ENCODE data around the gene BABAM1.

BABAM1 gene

DNA sequence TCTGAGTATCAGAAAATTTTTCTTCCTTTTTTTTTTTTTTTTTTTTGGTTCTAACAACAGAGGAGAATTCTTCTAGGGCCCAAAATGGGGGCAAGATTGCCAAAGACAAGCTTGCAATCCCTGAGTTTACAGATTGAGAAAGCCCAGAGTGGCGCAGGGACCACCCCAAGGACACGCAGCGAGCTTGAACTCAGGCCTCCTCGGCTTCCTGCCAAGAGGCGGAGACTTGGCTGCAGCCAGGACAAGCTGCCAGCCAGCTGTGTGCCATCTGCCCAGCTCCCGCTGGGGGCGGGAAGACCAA, 37.9 kb downstream of the BABAM1 start:
- peaks cover 20% of the 10 kb centered on the region for H3K4me1 ChIP-seq
- H3K36me3 ChIP-seq (ENCODE audit: control insufficient read depth, insufficient read depth, low read length): no peaks in the 10 kb centered on the region
- H3K79me2 ChIP-seq: peaks cover 15% of the 10 kb centered on the region
- H2AFZ ChIP-seq: no peak overlapping the region
- H3K9ac ChIP-seq: no peak overlapping the region
- no peaks in the 10 kb centered on the region for H3K27me3 ChIP-seq (ENCODE audit: control insufficient read depth, insufficient read depth, low read length)
- peak overlapping the region; percentile 90 for H3K27ac ChIP-seq
- peak overlapping the region; percentile 89 for H3K4me3 ChIP-seq (ENCODE audit: low read depth, low read length)
- H3K4me2 ChIP-seq (ENCODE audit: low read length): peak overlapping the region; percentile 58
- TF ChIP-seq, protein P1, sequence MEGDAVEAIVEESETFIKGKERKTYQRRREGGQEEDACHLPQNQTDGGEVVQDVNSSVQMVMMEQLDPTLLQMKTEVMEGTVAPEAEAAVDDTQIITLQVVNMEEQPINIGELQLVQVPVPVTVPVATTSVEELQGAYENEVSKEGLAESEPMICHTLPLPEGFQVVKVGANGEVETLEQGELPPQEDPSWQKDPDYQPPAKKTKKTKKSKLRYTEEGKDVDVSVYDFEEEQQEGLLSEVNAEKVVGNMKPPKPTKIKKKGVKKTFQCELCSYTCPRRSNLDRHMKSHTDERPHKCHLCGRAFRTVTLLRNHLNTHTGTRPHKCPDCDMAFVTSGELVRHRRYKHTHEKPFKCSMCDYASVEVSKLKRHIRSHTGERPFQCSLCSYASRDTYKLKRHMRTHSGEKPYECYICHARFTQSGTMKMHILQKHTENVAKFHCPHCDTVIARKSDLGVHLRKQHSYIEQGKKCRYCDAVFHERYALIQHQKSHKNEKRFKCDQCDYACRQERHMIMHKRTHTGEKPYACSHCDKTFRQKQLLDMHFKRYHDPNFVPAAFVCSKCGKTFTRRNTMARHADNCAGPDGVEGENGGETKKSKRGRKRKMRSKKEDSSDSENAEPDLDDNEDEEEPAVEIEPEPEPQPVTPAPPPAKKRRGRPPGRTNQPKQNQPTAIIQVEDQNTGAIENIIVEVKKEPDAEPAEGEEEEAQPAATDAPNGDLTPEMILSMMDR (IDR thresholded peaks at IDR 0.05): no peak
- H3K9me3 ChIP-seq (ENCODE audit: control insufficient read depth, low read length): no peaks in the 10 kb centered on the region

DNA sequence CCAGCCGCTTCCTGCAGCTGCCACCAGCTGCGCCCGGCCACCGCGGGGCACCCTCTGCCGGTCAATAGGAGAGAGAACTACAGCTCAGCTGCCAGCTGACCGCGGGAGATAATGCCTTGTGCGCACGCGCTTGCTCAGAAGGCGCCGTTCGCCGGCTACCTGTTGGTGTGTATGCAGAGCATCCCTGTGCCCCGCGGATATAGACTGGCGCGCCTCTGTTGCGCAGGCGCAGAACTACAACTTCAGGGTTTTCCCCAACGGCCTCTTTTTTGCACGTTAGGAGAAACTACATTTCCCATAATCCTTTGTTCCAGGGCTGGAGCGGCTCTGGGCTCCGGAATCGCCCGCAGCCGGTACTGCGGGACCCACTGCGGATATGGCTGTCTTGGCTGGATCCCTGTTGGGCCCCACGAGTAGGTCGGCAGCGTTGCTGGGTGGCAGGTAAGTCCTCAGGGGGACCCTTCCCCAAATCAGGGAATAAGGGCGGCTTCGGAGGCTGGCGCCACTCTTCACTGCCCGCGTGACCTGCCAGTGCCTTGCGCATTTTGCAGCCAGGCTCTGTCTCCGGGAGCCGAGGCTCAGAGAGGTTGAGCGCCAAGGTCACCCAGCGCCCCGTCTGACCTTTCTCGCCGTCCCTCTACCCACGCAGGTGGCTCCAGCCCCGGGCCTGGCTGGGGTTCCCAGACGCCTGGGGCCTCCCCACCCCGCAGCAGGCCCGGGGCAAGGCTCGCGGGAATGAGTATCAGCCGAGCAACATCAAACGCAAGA, 38.5 kb downstream of the BABAM1 start, which contains the start of gene MRPL34:
Gene MRPL34, plus strand, starts transcription at position 356 of the 768 bp plus-strand sequence. Its CDS starts 21 bp downstream, at position 377.
- no peaks in the 10 kb centered on the region for H3K27me3 ChIP-seq (ENCODE audit: control insufficient read depth, insufficient read depth, low read length)
- peak within 1 kb of the TSS; percentile 38 for H3K9ac ChIP-seq
- TF ChIP-seq, protein P1 (IDR thresholded peaks at IDR 0.05): peak; percentile 96
- peak within 1 kb of the TSS; percentile 89 for H3K4me3 ChIP-seq (ENCODE audit: low read depth, low read length)
- H3K4me2 ChIP-seq (ENCODE audit: low read length): peak within 1 kb of the TSS; percentile 58
- peak within 1 kb of the TSS; percentile 90 for H3K27ac ChIP-seq
- H3K9me3 ChIP-seq (ENCODE audit: control insufficient read depth, low read length): no peaks in the 10 kb centered on the region
- peaks cover 20% of the 10 kb centered on the region for H3K79me2 ChIP-seq
- H3K36me3 ChIP-seq (ENCODE audit: control insufficient read depth, insufficient read depth, low read length): no peaks in the 10 kb centered on the region
- peak within 1 kb of the TSS; percentile 83 for H2AFZ ChIP-seq
- peaks cover 21% of the 10 kb centered on the region for H3K4me1 ChIP-seq

DNA sequence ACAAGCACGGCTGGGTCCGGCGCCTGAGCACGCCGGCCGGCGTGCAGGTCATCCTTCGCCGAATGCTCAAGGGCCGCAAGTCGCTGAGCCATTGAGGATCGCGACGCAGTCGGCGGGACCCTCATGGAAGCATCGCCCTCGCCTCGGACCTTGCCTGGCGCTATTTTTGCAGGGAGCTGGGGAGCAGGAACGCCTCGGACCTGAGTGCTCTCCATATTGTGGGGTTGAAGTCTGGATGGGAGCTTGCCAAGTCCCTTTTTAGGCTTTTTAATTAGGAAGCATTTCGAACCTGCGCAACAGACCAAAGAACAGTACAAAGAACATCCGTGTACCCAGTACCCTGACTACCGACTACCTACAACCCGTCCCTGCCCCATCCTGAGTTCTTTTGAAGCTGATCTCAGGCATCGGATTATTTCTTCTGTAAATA, 39.1 kb downstream of the BABAM1 start:
- peak overlapping the region; percentile 90 for H3K27ac ChIP-seq
- H3K4me3 ChIP-seq (ENCODE audit: low read depth, low read length): peak overlapping the region; percentile 89
- no peak overlapping the region for H3K9ac ChIP-seq
- H3K27me3 ChIP-seq (ENCODE audit: control insufficient read depth, insufficient read depth, low read length): no peaks in the 10 kb centered on the region
- H3K4me1 ChIP-seq: peaks cover 21% of the 10 kb centered on the region
- H3K9me3 ChIP-seq (ENCODE audit: control insufficient read depth, low read length): no peaks in the 10 kb centered on the region
- no peaks in the 10 kb centered on the region for H3K36me3 ChIP-seq (ENCODE audit: control insufficient read depth, insufficient read depth, low read length)
- TF ChIP-seq, protein P1 (IDR thresholded peaks at IDR 0.05): no peak
- peaks cover 25% of the 10 kb centered on the region for H3K79me2 ChIP-seq
- H3K4me2 ChIP-seq (ENCODE audit: low read length): peak overlapping the region; percentile 58
- H2AFZ ChIP-seq: peak overlapping the region; percentile 83

DNA sequence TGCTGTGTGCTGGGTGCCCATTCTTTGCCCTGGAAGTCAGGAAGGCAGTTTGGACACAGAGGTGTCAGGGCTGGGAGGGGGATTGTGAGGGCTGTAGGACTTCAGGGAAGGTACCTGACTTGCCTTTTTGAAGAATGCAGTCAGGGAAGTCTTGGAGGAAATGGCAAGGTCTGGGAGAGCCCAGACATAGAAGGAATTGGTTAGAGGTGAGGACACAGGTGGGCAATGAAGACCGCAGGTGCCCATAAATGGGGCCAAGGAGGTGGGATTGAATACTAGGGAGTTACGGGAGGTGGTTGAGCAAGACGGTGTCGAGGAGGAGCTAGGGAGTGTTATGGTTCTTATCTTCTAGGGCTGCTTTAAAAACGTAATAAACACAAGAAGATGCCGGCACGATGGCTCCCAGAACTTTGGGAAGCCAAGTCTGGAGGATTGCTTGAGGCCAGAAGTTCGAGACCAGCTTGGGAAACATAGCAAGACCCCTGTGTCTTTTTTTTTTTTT, 40.7 kb downstream of the BABAM1 start:
- peaks cover 20% of the 10 kb centered on the region for H3K79me2 ChIP-seq
- H3K4me1 ChIP-seq: peaks cover 16% of the 10 kb centered on the region
- no peak overlapping the region for H2AFZ ChIP-seq
- TF ChIP-seq, protein P1 (IDR thresholded peaks at IDR 0.05): no peak
- H3K4me2 ChIP-seq (ENCODE audit: low read length): no peak overlapping the region
- no peaks in the 10 kb centered on the region for H3K36me3 ChIP-seq (ENCODE audit: control insufficient read depth, insufficient read depth, low read length)
- H3K9ac ChIP-seq: no peak overlapping the region
- no peaks in the 10 kb centered on the region for H3K27me3 ChIP-seq (ENCODE audit: control insufficient read depth, insufficient read depth, low read length)
- no peak overlapping the region for H3K27ac ChIP-seq
- no peaks in the 10 kb centered on the region for H3K9me3 ChIP-seq (ENCODE audit: control insufficient read depth, low read length)
- H3K4me3 ChIP-seq (ENCODE audit: low read depth, low read length): no peak overlapping the region
